Endothelial cell of umbilical vein (primary cell): ENCODE results near the gene CSH2. TPM values are rescaled to one million over a fixed set of nuclear protein-coding genes. Genes with fewer than 3 reads are reported as not detected.

Experiments
- BruUV-seq: library from RNA; stranded (reverse); fragments of 400-500 nt; replicated peaks from 2 replicates; lab custom pipeline; 2021; lab: Mats Ljungman, UMichigan
- CTCF ChIA-PET: fragments of 300-600, 350-600 bp; sonication (Branson Sonifier 250); formaldehyde crosslinking; loops from one replicate; lab custom pipeline; 2021; ENCODE audit warnings: antibody characterized with exemption, inconsistent platforms; lab: Charles Lee
- POLR2A ChIA-PET: fragments of 300-600, 350-600 bp; sonication (Branson Sonifier 250); formaldehyde crosslinking; loops from one replicate; lab custom pipeline; 2021; ENCODE audit warnings: antibody characterized with exemption, inconsistent platforms; lab: Charles Lee
- DNase-seq: peaks from one replicate; pipeline ENCODE4 v3.0.0-alpha.2; 2011; ENCODE audit warnings: low read depth, low spot score
- FAIRE-seq: peaks from 2 replicates; lab custom pipeline; 2011; peaks lifted over from hg19 to GRCh38; lab: Jason Lieb, UNC
- H2AFZ ChIP-seq: 2 replicates; pipeline ENCODE4 v1.6.0; 2012; ENCODE audit warnings: low read depth, low read length, control low read depth, inconsistent platforms
- H3K27ac ChIP-seq: 2 replicates; pipeline ENCODE4 v1.5.1; 2011; ENCODE audit warnings: low read depth, mild to moderate bottlenecking, control low read depth, low read length, moderate library complexity; ENCODE audit not compliant: insufficient read depth
- H3K27me3 ChIP-seq, 2 experiments: 2 replicates each; pipeline versions ENCODE4 v1.6.0 to v1.6.1; 2011; ENCODE audit warnings: low read length in 2 of 2, mixed read lengths in 1 of 2; ENCODE audit not compliant: control insufficient read depth in 2 of 2, insufficient read depth in 2 of 2
- H3K36me3 ChIP-seq, 2 experiments: 2 replicates in 1 of 2; 3 replicates in 1 of 2; pipeline ENCODE4 v1.5.1; 2011; ENCODE audit warnings: low read length in 2 of 2, mild to moderate bottlenecking in 1 of 2, moderate library complexity in 1 of 2; ENCODE audit not compliant: control insufficient read depth in 2 of 2, insufficient read depth in 2 of 2; ENCODE audit errors: extremely low read depth in 1 of 2
- H3K4me1 ChIP-seq: 3 replicates; pipeline ENCODE4 v1.5.1; 2011; ENCODE audit warnings: mild to moderate bottlenecking, low read length; ENCODE audit not compliant: control insufficient read depth, insufficient read depth; ENCODE audit errors: extremely low read depth
- H3K4me2 ChIP-seq: 2 replicates; pipeline ENCODE4 v1.6.1; 2011; ENCODE audit warnings: low read length, control low read depth, mixed read lengths; ENCODE audit not compliant: insufficient read depth
- H3K4me3 ChIP-seq, 3 experiments: fragments of 200-600 bp in 1 of 3; sonication (generic), shearing (Covaris generic) in 1 of 3; replicated peaks in 1 of 3; 2 replicates each; pipeline ENCODE4 v1.5.1; 2011 to 2016; ENCODE audit warnings: control low read depth in 3 of 3, low read length in 3 of 3, mild to moderate bottlenecking in 2 of 3, inconsistent platforms in 1 of 3, low read depth in 1 of 3, moderate library complexity in 1 of 3; ENCODE audit not compliant: insufficient read depth in 1 of 3
- H3K79me2 ChIP-seq: 2 replicates; pipeline ENCODE4 v1.6.0; 2012; ENCODE audit warnings: low read length, inconsistent platforms; ENCODE audit not compliant: control insufficient read depth, insufficient read depth
- H3K9ac ChIP-seq: replicated peaks from 2 replicates; pipeline ENCODE3; 2011; ENCODE audit warnings: low read length, control low read depth; ENCODE audit not compliant: insufficient read depth; ENCODE audit errors: extremely low read depth
- H3K9me1 ChIP-seq: replicated peaks from 3 replicates; pipeline ENCODE4 v1.6.0; 2011; ENCODE audit warnings: mild to moderate bottlenecking, low read length; ENCODE audit not compliant: control insufficient read depth, insufficient read depth; ENCODE audit errors: extremely low read depth
- H3K9me3 ChIP-seq: replicated peaks from 2 replicates; pipeline ENCODE4 v1.5.1; 2012; ENCODE audit warnings: low read length, inconsistent platforms; ENCODE audit not compliant: control insufficient read depth, insufficient read depth
- H4K20me1 ChIP-seq: replicated peaks from 2 replicates; pipeline ENCODE3; 2011; ENCODE audit warnings: mild to moderate bottlenecking, low read length; ENCODE audit not compliant: control insufficient read depth, insufficient read depth; ENCODE audit errors: extremely low read depth
- EZH2 ChIP-seq: IDR thresholded peaks from 2 replicates; pipeline ENCODE4 v1.6.1; 2012; ENCODE audit warnings: borderline replicate concordance, low read depth, mild to moderate bottlenecking, moderate library complexity, low read length, inconsistent platforms; ENCODE audit not compliant: severe bottlenecking
- FOS ChIP-seq: IDR thresholded peaks from 2 replicates; pipeline ENCODE4 v1.6.1; 2011; ENCODE audit warnings: mild to moderate bottlenecking, low read length, moderate library complexity, borderline replicate concordance; ENCODE audit not compliant: insufficient read depth
- GATA2 ChIP-seq: IDR thresholded peaks from 2 replicates; pipeline ENCODE4 v1.7.0; 2011; ENCODE audit warnings: low read depth, mild to moderate bottlenecking, moderate library complexity, mixed read lengths, low read length; ENCODE audit not compliant: insufficient read length, insufficient read depth
- JUN ChIP-seq: IDR thresholded peaks from 2 replicates; pipeline ENCODE4 v1.6.1; 2011; ENCODE audit warnings: borderline replicate concordance, low read depth; ENCODE audit not compliant: insufficient read length, insufficient read depth
- MYC ChIP-seq: IDR thresholded peaks from one replicate; pipeline ENCODE4 v1.6.1; 2011; ENCODE audit warnings: mild to moderate bottlenecking, low read depth, low read length
- POLR2A ChIP-seq: IDR thresholded peaks from 2 replicates; pipeline ENCODE4 v1.6.1; 2012; ENCODE audit warnings: low read depth, mild to moderate bottlenecking, control low read depth, low read length
- POLR2AphosphoS5 ChIP-seq: IDR thresholded peaks from 2 replicates; pipeline ENCODE4 v1.6.1; 2012; ENCODE audit warnings: low read depth, mild to moderate bottlenecking, control low read depth, low read length, moderate library complexity; ENCODE audit not compliant: insufficient read depth
- dilution Hi-C: fragments of 300-500 bp; cut with MboI; formaldehyde crosslinking; loops from one replicate; pipeline ENCODE4 v1.15.0; 2019; ENCODE audit warnings: low sequenced_read_pairs; ENCODE audit not compliant: extremely low pct_ligation_motif_present
- intact Hi-C: fragments of 100-400 bp; cut with micrococcal nuclease; formaldehyde crosslinking; loops from one replicate; pipeline ENCODE4 v1.10.0; 2022
- polyA plus RNA-seq, 4 experiments: library from polyadenylated mRNA; depleted of rRNA in 3 of 4; stranded (reverse) in 3 of 4; unstranded in 1 of 4; fragments of >200 nt; gene quantifications; 2 replicates each; pipeline versions ENCODE4 v1.2.1 to v1.2.3, GENCODE V29; 2011 to 2012; ENCODE audit warnings: missing spikeins in 1 of 4
- total RNA-seq: library from RNA; stranded (reverse); gene quantifications from 2 replicates; pipeline ENCODE4 v1.2.3, GENCODE V29; 2021
- TF ChIP-seq, protein P1 (sequence below), 2 donors: IDR thresholded peaks; 1 replicate in 1 of 2; 2 replicates in 1 of 2; pipeline ENCODE4 v1.5.1; 2011; ENCODE audit warnings: low read length in 2 of 2, mild to moderate bottlenecking in 2 of 2, moderate library complexity in 2 of 2, control low read depth in 1 of 2, inconsistent platforms in 1 of 2, low read depth in 1 of 2; ENCODE audit not compliant: insufficient read depth in 1 of 2; ENCODE audit errors: extremely low read depth in 1 of 2
- TF ChIP-seq, protein P2 (sequence below): IDR thresholded peaks from 2 replicates; pipeline ENCODE4 v1.6.1; 2011; ENCODE audit not compliant: insufficient read depth, insufficient read length

CSH2 gene
- total and polyA plus RNA-seq, 2 donors (not counting 3 experiments of a cell fraction or from before 2014, with no cell fraction given), result not detected

DNA sequence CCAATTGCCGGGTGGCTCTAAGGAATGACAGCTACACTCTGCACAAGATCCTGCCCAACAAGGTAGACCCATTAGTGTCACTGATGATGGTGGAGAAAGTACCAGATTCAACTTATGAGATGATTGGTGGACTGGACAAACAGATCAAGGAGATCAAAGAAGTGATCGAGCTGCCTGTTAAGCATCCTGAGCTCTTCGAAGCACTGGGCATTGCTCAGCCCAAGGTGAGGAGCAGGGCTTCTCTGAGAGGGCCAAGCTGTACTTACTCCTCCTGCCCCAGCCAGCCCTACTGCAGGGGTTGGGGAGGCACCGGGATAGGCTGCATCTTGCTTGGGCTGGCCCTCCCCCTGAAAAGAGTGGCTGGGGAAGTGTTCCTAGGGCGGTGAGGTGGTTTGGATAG lies 43.2 kb downstream of the CSH2 start:
- DNase-seq (no peak), FAIRE-seq (no peak)
- TF ChIP-seq POLR2AphosphoS5 (no peak), FOS (no peak), POLR2A (no peak), MYC (no peak), EZH2 (no peak), JUN (no peak), GATA2 (no peak)
- TF ChIP-seq, protein P1, sequence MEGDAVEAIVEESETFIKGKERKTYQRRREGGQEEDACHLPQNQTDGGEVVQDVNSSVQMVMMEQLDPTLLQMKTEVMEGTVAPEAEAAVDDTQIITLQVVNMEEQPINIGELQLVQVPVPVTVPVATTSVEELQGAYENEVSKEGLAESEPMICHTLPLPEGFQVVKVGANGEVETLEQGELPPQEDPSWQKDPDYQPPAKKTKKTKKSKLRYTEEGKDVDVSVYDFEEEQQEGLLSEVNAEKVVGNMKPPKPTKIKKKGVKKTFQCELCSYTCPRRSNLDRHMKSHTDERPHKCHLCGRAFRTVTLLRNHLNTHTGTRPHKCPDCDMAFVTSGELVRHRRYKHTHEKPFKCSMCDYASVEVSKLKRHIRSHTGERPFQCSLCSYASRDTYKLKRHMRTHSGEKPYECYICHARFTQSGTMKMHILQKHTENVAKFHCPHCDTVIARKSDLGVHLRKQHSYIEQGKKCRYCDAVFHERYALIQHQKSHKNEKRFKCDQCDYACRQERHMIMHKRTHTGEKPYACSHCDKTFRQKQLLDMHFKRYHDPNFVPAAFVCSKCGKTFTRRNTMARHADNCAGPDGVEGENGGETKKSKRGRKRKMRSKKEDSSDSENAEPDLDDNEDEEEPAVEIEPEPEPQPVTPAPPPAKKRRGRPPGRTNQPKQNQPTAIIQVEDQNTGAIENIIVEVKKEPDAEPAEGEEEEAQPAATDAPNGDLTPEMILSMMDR (IDR thresholded peaks at IDR 0.05; ENCODE audit: extremely low read depth in 1 of 2, insufficient read depth in 1 of 2, low read depth in 1 of 2, low read length in 2 of 2), result no peak
- TF ChIP-seq, protein P2, sequence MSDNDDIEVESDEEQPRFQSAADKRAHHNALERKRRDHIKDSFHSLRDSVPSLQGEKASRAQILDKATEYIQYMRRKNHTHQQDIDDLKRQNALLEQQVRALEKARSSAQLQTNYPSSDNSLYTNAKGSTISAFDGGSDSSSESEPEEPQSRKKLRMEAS, result no peak
- intact Hi-C loops (no loop called here), dilution Hi-C loops (no loop called here)
- H3K27me3 ChIP-seq, result no peaks in the 10 kb centered on the region
- H3K9me1 ChIP-seq, result no peaks in the 10 kb centered on the region
- H3K4me3 ChIP-seq, result no peak overlapping the region
- H3K27ac ChIP-seq, result no peak overlapping the region
- POLR2A ChIA-PET, result no interaction called here
- H4K20me1 ChIP-seq, result no peaks in the 10 kb centered on the region
- no peak overlapping the region for H3K9ac ChIP-seq
- no peaks in the 10 kb centered on the region for H3K9me3 ChIP-seq
- H3K4me2 ChIP-seq, result no peak overlapping the region
- H2AFZ ChIP-seq, result no peak overlapping the region
- H3K4me1 ChIP-seq, result peaks cover 23% of the 10 kb centered on the region
- H3K36me3 ChIP-seq, result peaks cover 27 to 54% of the 10 kb centered on the region in 2 experiments
- CTCF ChIA-PET, result interaction anchor here (0.8 to 1.6 kb wide), 2 partner anchors 19 to 27 kb away, joined by 3 to 4 read pairs; no protein-coding TSS in a partner anchor
- no TSS peak for BruUV-seq
- peaks cover 38% of the 10 kb centered on the region for H3K79me2 ChIP-seq
